CD14-positive monocyte (primary cell): ENCODE measurements around the gene MDGA2. TPM values are rescaled to one million over a fixed set of nuclear protein-coding genes. Genes with fewer than 3 reads are reported as not detected.

Source experiments
- DNase-seq, 3 donors: peaks; one replicate each; pipeline ENCODE4 v3.0.0-alpha.2; 2011 to 2022
- H2AFZ ChIP-seq: 2 replicates; pipeline ENCODE4 v1.6.0; 2012; ENCODE audit warnings: mild to moderate bottlenecking, low read depth, low read length, inconsistent platforms; ENCODE audit not compliant: insufficient read depth, poor library complexity, severe bottlenecking
- H3K27ac ChIP-seq, 2 donors: 1 replicate in 1 of 2; 2 replicates in 1 of 2; pipeline ENCODE4 v1.5.1; 2012 to 2013; ENCODE audit warnings: low read length in 2 of 2, control low read depth in 1 of 2, inconsistent platforms in 1 of 2, low read depth in 1 of 2, mild to moderate bottlenecking in 1 of 2
- H3K27me3 ChIP-seq, 2 donors: one replicate each; pipeline versions ENCODE4 v1.6.0 to v1.6.1; 2011 to 2013; ENCODE audit warnings: low read length in 2 of 2; ENCODE audit not compliant: control insufficient read depth in 2 of 2, insufficient read depth in 2 of 2
- H3K36me3 ChIP-seq, 2 donors: replicated peaks in 1 of 2; 1 replicate in 1 of 2; 2 replicates in 1 of 2; pipeline versions ENCODE4 v1.5.1 to v1.6.1; 2012 to 2013; ENCODE audit warnings: low read length in 2 of 2, control low read depth in 1 of 2, inconsistent platforms in 1 of 2, mild to moderate bottlenecking in 1 of 2; ENCODE audit not compliant: insufficient read depth in 2 of 2, control insufficient read depth in 1 of 2
- H3K4me1 ChIP-seq, 2 donors: 1 replicate in 1 of 2; 2 replicates in 1 of 2; pipeline versions ENCODE4 v1.5.1 to v1.6.1; 2012 to 2013; ENCODE audit warnings: low read length in 2 of 2, control low read depth in 1 of 2, inconsistent platforms in 1 of 2, mild to moderate bottlenecking in 1 of 2, moderate library complexity in 1 of 2; ENCODE audit not compliant: insufficient read depth in 2 of 2, control insufficient read depth in 1 of 2
- H3K4me2 ChIP-seq: replicated peaks from 2 replicates; pipeline ENCODE3; 2012; ENCODE audit warnings: low read length, moderate library complexity, mild to moderate bottlenecking; ENCODE audit not compliant: poor library complexity, severe bottlenecking; ENCODE audit errors: extremely low read depth
- H3K4me3 ChIP-seq, 3 experiments: fragments of 200-600 bp in 1 of 3; sonication (generic) in 1 of 3; replicated peaks in 1 of 3; 1 replicate in 2 of 3; 2 replicates in 1 of 3; pipeline ENCODE4 v1.5.1; 2011 to 2013; ENCODE audit warnings: low read length in 3 of 3, mild to moderate bottlenecking in 3 of 3, control low read depth in 2 of 3, low read depth in 2 of 3, inconsistent platforms in 1 of 3, moderate library complexity in 1 of 3
- H3K79me2 ChIP-seq: 2 replicates; pipeline ENCODE4 v1.6.0; 2012; ENCODE audit warnings: mild to moderate bottlenecking, control low read depth, inconsistent platforms, low read length, moderate library complexity; ENCODE audit not compliant: insufficient read depth
- H3K9ac ChIP-seq: 2 replicates; pipeline ENCODE4 v1.6.0; 2017; ENCODE audit warnings: low read length, mild to moderate bottlenecking; ENCODE audit not compliant: insufficient read depth, poor library complexity, severe bottlenecking
- H3K9me3 ChIP-seq, 2 donors: replicated peaks in 1 of 2; 1 replicate in 1 of 2; 2 replicates in 1 of 2; pipeline versions ENCODE4 v1.5.1 to v1.6.1; 2012 to 2013; ENCODE audit warnings: low read length in 2 of 2, control low read depth in 1 of 2; ENCODE audit not compliant: control insufficient read depth in 1 of 2, insufficient read depth in 1 of 2
- H4K20me1 ChIP-seq: 2 replicates; pipeline ENCODE4 v1.6.0; 2012; ENCODE audit warnings: mild to moderate bottlenecking, low read length, control low read depth, moderate library complexity; ENCODE audit not compliant: insufficient read depth
- H3K27ac Mint-ChIP-seq, 7 donors: one replicate each; pipeline ENCODE4 v1.8.0; 2020; ENCODE audit warnings: mild to moderate bottlenecking in 7 of 7, mixed read lengths in 7 of 7, moderate library complexity in 6 of 7, inconsistent platforms in 2 of 7
- H3K27me3 Mint-ChIP-seq, 3 donors: one replicate each; pipeline ENCODE4 v1.8.0; 2021 to 2022; ENCODE audit warnings: low read depth in 3 of 3, mild to moderate bottlenecking in 3 of 3, mixed read lengths in 3 of 3, moderate library complexity in 3 of 3, inconsistent platforms in 1 of 3
- H3K36me3 Mint-ChIP-seq, 2 donors: one replicate each; pipeline ENCODE4 v1.8.0; 2020; ENCODE audit warnings: mixed read lengths in 2 of 2, inconsistent platforms in 1 of 2, mild to moderate bottlenecking in 1 of 2
- H3K4me1 Mint-ChIP-seq: one replicate; pipeline ENCODE4 v1.8.0; 2020; ENCODE audit warnings: mild to moderate bottlenecking, mixed read lengths
- H3K4me3 Mint-ChIP-seq, 2 donors: one replicate each; pipeline ENCODE4 v1.8.0; 2020; ENCODE audit warnings: mild to moderate bottlenecking in 2 of 2, mixed read lengths in 2 of 2, moderate library complexity in 1 of 2
- H3K9me3 Mint-ChIP-seq, 7 donors: one replicate each; pipeline ENCODE4 v1.8.0; 2020 to 2022; ENCODE audit warnings: mixed read lengths in 7 of 7, mild to moderate bottlenecking in 6 of 7, moderate library complexity in 6 of 7, inconsistent platforms in 2 of 7
- CTCF ChIP-seq: fragments of 200-600 bp; IDR thresholded peaks from one replicate; pipeline ENCODE4 v1.8.0; 2022; ENCODE audit warnings: antibody characterized with exemption, mild to moderate bottlenecking
- WGBS: methylation state at CpG from one replicate; pipeline ENCODE4 v1.1.5; 2013; ENCODE audit warnings: missing lambda C conversion rate; ENCODE audit not compliant: insufficient coverage; 5-methylcytosine and 5-hydroxymethylcytosine counted together
- intact Hi-C, 2 donors: fragments of 100-400 bp; cut with micrococcal nuclease; formaldehyde crosslinking; loops; one replicate each; pipeline versions ENCODE4 v1.15.0 to v1.15.1; 2023
- polyA plus RNA-seq, 3 donors: library from polyadenylated mRNA; depleted of rRNA in 1 of 3; unstranded in 2 of 3; stranded (reverse) in 1 of 3; fragments of 300-500 nt in 2 of 3; fragments of >200 nt in 1 of 3; fragmentation: Illumina TruSeq in 2 of 3; gene quantifications; 1 replicate in 2 of 3; 2 replicates in 1 of 3; pipeline ENCODE4 v1.2.3, GENCODE V29; 2012 to 2021

MDGA2 gene
- polyA plus RNA-seq, 3 donors: not detected

GRCh38 chr14:47524524-47524923 lies 150.9 kb downstream of the MDGA2 start:
- H3K9me3 Mint-ChIP-seq: peaks cover 0 to 3% (median 0%) of the 10 kb centered on the region in 7 donors
- no peaks in the 10 kb centered on the region for H3K4me1 ChIP-seq
- no peaks in the 10 kb centered on the region for H3K4me1 Mint-ChIP-seq
- no peak overlapping the region for H2AFZ ChIP-seq
- H3K27me3 ChIP-seq: no peaks in the 10 kb centered on the region
- H3K27me3 Mint-ChIP-seq: no peaks in the 10 kb centered on the region
- no peaks in the 10 kb centered on the region for H3K36me3 ChIP-seq
- no peak overlapping the region for H3K9ac ChIP-seq
- no peaks in the 10 kb centered on the region for H4K20me1 ChIP-seq
- intact Hi-C loops: no loop called here
- no peak for DNase-seq
- H3K27ac Mint-ChIP-seq: no peak overlapping the region
- H3K4me3 ChIP-seq: no peak overlapping the region
- H3K79me2 ChIP-seq: no peaks in the 10 kb centered on the region
- no peak overlapping the region for H3K4me3 Mint-ChIP-seq
- TF ChIP-seq CTCF: no peak
- H3K27ac ChIP-seq: no peak overlapping the region
- H3K4me2 ChIP-seq: no peak overlapping the region
- WGBS: no CpG with 5 or more reads among the region's 4 CpGs
- H3K36me3 Mint-ChIP-seq: no peaks in the 10 kb centered on the region
- no peaks in the 10 kb centered on the region for H3K9me3 ChIP-seq

- H3K27ac ChIP-seq: no peak overlapping the region
- H3K4me3 ChIP-seq: no peak overlapping the region
- no peaks in the 10 kb centered on the region for H3K36me3 Mint-ChIP-seq
- H3K79me2 ChIP-seq: no peaks in the 10 kb centered on the region
- no peaks in the 10 kb centered on the region for H3K4me1 ChIP-seq
- H3K27me3 Mint-ChIP-seq: no peaks in the 10 kb centered on the region
- no peak overlapping the region for H3K27ac Mint-ChIP-seq
- H3K4me3 Mint-ChIP-seq: no peak overlapping the region
- no peaks in the 10 kb centered on the region for H3K27me3 ChIP-seq
- no peaks in the 10 kb centered on the region for H3K9me3 ChIP-seq
- no CpG with 5 or more reads among the region's 3 CpGs for WGBS
- H3K9me3 Mint-ChIP-seq: peaks cover 0 to 4% (median 0%) of the 10 kb centered on the region in 7 donors
- H3K36me3 ChIP-seq: no peaks in the 10 kb centered on the region
- H3K9ac ChIP-seq: no peak overlapping the region
- H4K20me1 ChIP-seq: no peaks in the 10 kb centered on the region
- H2AFZ ChIP-seq: no peak overlapping the region
- TF ChIP-seq CTCF: no peak
- intact Hi-C loops: no loop called here
- no peaks in the 10 kb centered on the region for H3K4me1 Mint-ChIP-seq
- no peak for DNase-seq
- no peak overlapping the region for H3K4me2 ChIP-seq
These were observed 155.0 kb downstream of the MDGA2 start for GRCh38 chr14:47520382-47520781.
